Neural progenitor cell (in vitro differentiated cells): ENCODE measurements around the gene PI4K2B. TPM values are rescaled to one million over a fixed set of nuclear protein-coding genes. Genes with fewer than 3 reads are reported as not detected.

Experiments
- DNase-seq: peaks from one replicate; pipeline ENCODE4 v3.0.0-alpha.2; 2016; ENCODE audit warnings: low spot score
- H2AFZ ChIP-seq: fragments of 200-600 bp; sonication (generic); replicated peaks from 2 replicates; pipeline ENCODE4 v1.6.1; 2016; ENCODE audit warnings: antibody characterized with exemption
- H3F3A ChIP-seq: fragments of 200-600 bp; sonication (generic); 2 replicates; pipeline ENCODE4 v1.6.1; 2016; ENCODE audit warnings: antibody characterized with exemption, low read depth
- H3K27ac ChIP-seq: fragments of 200-600 bp; sonication (generic); 2 replicates; pipeline ENCODE4 v1.5.1; 2016; ENCODE audit warnings: mild to moderate bottlenecking
- H3K27me3 ChIP-seq: fragments of 200-600 bp; sonication (generic); 2 replicates; pipeline ENCODE4 v1.6.1; 2016; ENCODE audit warnings: mild to moderate bottlenecking, moderate library complexity
- H3K36me3 ChIP-seq: fragments of 200-600 bp; sonication (generic); 2 replicates; pipeline ENCODE4 v1.5.1; 2016
- H3K4me1 ChIP-seq: fragments of 200-600 bp; sonication (generic); 2 replicates; pipeline ENCODE4 v1.6.1; 2016; ENCODE audit warnings: mixed run types
- H3K4me2 ChIP-seq: fragments of 200-600 bp; sonication (generic); 2 replicates; pipeline ENCODE4 v1.6.1; 2016
- H3K4me3 ChIP-seq: fragments of 200-600 bp; sonication (generic); 2 replicates; pipeline ENCODE4 v1.5.1; 2016
- H3K79me2 ChIP-seq: fragments of 200-600 bp; sonication (generic); 2 replicates; pipeline ENCODE4 v1.6.1; 2016; ENCODE audit warnings: low read depth
- H3K9ac ChIP-seq: fragments of 200-600 bp; sonication (generic); 2 replicates; pipeline ENCODE4 v1.6.1; 2016
- H3K9me3 ChIP-seq: fragments of 200-600 bp; sonication (generic); 2 replicates; pipeline ENCODE4 v1.5.1; 2016; ENCODE audit warnings: low read depth
- H4K20me1 ChIP-seq: fragments of 200-600 bp; sonication (generic); 2 replicates; pipeline ENCODE4 v1.6.1; 2016; ENCODE audit warnings: low read depth
- H3K27ac Mint-ChIP-seq: 3 replicates; pipeline ENCODE4 v1.8.0; 2021; ENCODE audit warnings: mixed read lengths
- H3K27me3 Mint-ChIP-seq: 2 replicates; pipeline ENCODE4 v1.8.0; 2022; ENCODE audit warnings: low read depth, mild to moderate bottlenecking, inconsistent platforms, moderate library complexity, mixed read lengths; ENCODE audit not compliant: insufficient read depth
- H3K36me3 Mint-ChIP-seq: 3 replicates; pipeline ENCODE4 v1.8.0; 2021; ENCODE audit warnings: mixed read lengths
- H3K4me1 Mint-ChIP-seq: 3 replicates; pipeline ENCODE4 v1.8.0; 2021; ENCODE audit warnings: mixed read lengths
- H3K4me3 Mint-ChIP-seq: 3 replicates; pipeline ENCODE4 v1.8.0; 2021; ENCODE audit warnings: mild to moderate bottlenecking, moderate library complexity, mixed read lengths
- H3K9me3 Mint-ChIP-seq: 3 replicates; pipeline ENCODE4 v1.8.0; 2020; ENCODE audit warnings: mixed read lengths
- CTCF ChIP-seq: fragments of 200-600 bp; sonication (generic); IDR thresholded peaks from 2 replicates; pipeline ENCODE4 v1.5.1; 2017; ENCODE audit warnings: antibody characterized with exemption, mild to moderate bottlenecking
- EZH2 ChIP-seq: fragments of 200-600 bp; sonication (generic); IDR thresholded peaks from 2 replicates; pipeline ENCODE4 v1.6.1; 2017; ENCODE audit warnings: antibody characterized with exemption, mild to moderate bottlenecking, moderate library complexity
- EZH2phosphoT487 ChIP-seq: fragments of 200-600 bp; sonication (generic); IDR thresholded peaks from 2 replicates; pipeline ENCODE4 v1.6.1; 2017; ENCODE audit warnings: antibody characterized with exemption
- total RNA-seq: library from RNA; depleted of rRNA; stranded (reverse); fragments of >200 nt; gene quantifications from 2 replicates; pipeline ENCODE4 v1.2.3, GENCODE V29; 2015; ENCODE audit warnings: low replicate concordance

Gene PI4K2B
- total RNA-seq, 1 donor from 2014 or later = 20.3 TPM

GRCh38 chr4:25291158-25291733 is 57.4 kb downstream of the PI4K2B start:
- Histone ChIP-seq H3F3A (no peaks in the 10 kb centered on the region), H3K36me3 (no peaks in the 10 kb centered on the region)

GRCh38 chr4:25297528-25298242 is 63.9 kb downstream of the PI4K2B start:
- H3K27me3 ChIP-seq = no peaks in the 10 kb centered on the region
- H3K27ac ChIP-seq = no peak overlapping the region
- no peaks in the 10 kb centered on the region for H3K9me3 ChIP-seq
- Mint-ChIP-seq H3K4me1 (no peaks in the 10 kb centered on the region), H3K27ac (no peak overlapping the region), H3K9me3 (no peaks in the 10 kb centered on the region), H3K27me3 (no peaks in the 10 kb centered on the region), H3K36me3 (no peaks in the 10 kb centered on the region), H3K4me3 (no peak overlapping the region)
- H3K79me2 ChIP-seq = no peaks in the 10 kb centered on the region
- H3K36me3 ChIP-seq = no peaks in the 10 kb centered on the region
- no peak overlapping the region for H2AFZ ChIP-seq
- no peak overlapping the region for H3K4me3 ChIP-seq
- no peak for TF ChIP-seq EZH2phosphoT487
- no peak for DNase-seq
- no peak overlapping the region for H3K4me2 ChIP-seq
- no peak overlapping the region for H3K9ac ChIP-seq
- no peaks in the 10 kb centered on the region for H4K20me1 ChIP-seq
- H3F3A ChIP-seq = no peaks in the 10 kb centered on the region
- no peaks in the 10 kb centered on the region for H3K4me1 ChIP-seq

More at GRCh38 chr4:25291158-25291733, 57.4 kb downstream of the PI4K2B start:
- no peak overlapping the region for H3K4me3 ChIP-seq
- no peaks in the 10 kb centered on the region for H3K4me1 ChIP-seq
- no peak overlapping the region for H3K9ac ChIP-seq
- H2AFZ ChIP-seq = peak overlapping the region; percentile 60
- H3K79me2 ChIP-seq = no peaks in the 10 kb centered on the region
- no peak overlapping the region for H3K4me2 ChIP-seq
- no peak overlapping the region for H3K4me3 Mint-ChIP-seq
- TF ChIP-seq EZH2phosphoT487 (no peak), CTCF (no peak), EZH2 (no peak)
- H3K36me3 Mint-ChIP-seq = no peaks in the 10 kb centered on the region
- H3K9me3 Mint-ChIP-seq = peaks cover 8% of the 10 kb centered on the region
- no peak overlapping the region for H3K27ac Mint-ChIP-seq
- no peaks in the 10 kb centered on the region for H3K27me3 ChIP-seq
- H3K27ac ChIP-seq = no peak overlapping the region
- no peaks in the 10 kb centered on the region for H3K9me3 ChIP-seq
- no peak for DNase-seq
- no peaks in the 10 kb centered on the region for H3K27me3 Mint-ChIP-seq
- H3K4me1 Mint-ChIP-seq = no peaks in the 10 kb centered on the region
- H4K20me1 ChIP-seq = no peaks in the 10 kb centered on the region

- H3K9me3 ChIP-seq = no peaks in the 10 kb centered on the region
- H3F3A ChIP-seq = no peaks in the 10 kb centered on the region
- peaks cover 1% of the 10 kb centered on the region for H3K27me3 Mint-ChIP-seq
- H3K36me3 ChIP-seq = no peaks in the 10 kb centered on the region
- DNase-seq = no peak
- no peak overlapping the region for H2AFZ ChIP-seq
- no peak overlapping the region for H3K4me3 Mint-ChIP-seq
- H3K79me2 ChIP-seq = no peaks in the 10 kb centered on the region
- no peaks in the 10 kb centered on the region for H3K36me3 Mint-ChIP-seq
- no peak overlapping the region for H3K4me2 ChIP-seq
- no peaks in the 10 kb centered on the region for H3K27me3 ChIP-seq
- H3K9me3 Mint-ChIP-seq = no peaks in the 10 kb centered on the region
- no peaks in the 10 kb centered on the region for H3K4me1 Mint-ChIP-seq
- H3K27ac Mint-ChIP-seq = no peak overlapping the region
- H4K20me1 ChIP-seq = no peaks in the 10 kb centered on the region
- no peak overlapping the region for H3K4me3 ChIP-seq
- no peak overlapping the region for H3K27ac ChIP-seq
- H3K4me1 ChIP-seq = no peaks in the 10 kb centered on the region
- H3K9ac ChIP-seq = no peak overlapping the region
- TF ChIP-seq EZH2phosphoT487 (no peak), CTCF (no peak), EZH2 (no peak)
Measured at GRCh38 chr4:25299476-25300203, 65.8 kb downstream of the PI4K2B start.
